HG02798 (cell line): Measurements from ENCODE around the gene TGFB1.
A peak's percentile ranks its signal among the peaks of the same experiment; 100 is the strongest.

ENCODE experiments used
- ATAC-seq: cut with Tn5 transposase; IDR thresholded peaks from one replicate; pipeline ENCODE4 v1.9.1; 2021; ENCODE audit warnings: mild to moderate bottlenecking; ENCODE audit not compliant: unreplicated experiment, poor library complexity

TGFB1 gene

DNA sequence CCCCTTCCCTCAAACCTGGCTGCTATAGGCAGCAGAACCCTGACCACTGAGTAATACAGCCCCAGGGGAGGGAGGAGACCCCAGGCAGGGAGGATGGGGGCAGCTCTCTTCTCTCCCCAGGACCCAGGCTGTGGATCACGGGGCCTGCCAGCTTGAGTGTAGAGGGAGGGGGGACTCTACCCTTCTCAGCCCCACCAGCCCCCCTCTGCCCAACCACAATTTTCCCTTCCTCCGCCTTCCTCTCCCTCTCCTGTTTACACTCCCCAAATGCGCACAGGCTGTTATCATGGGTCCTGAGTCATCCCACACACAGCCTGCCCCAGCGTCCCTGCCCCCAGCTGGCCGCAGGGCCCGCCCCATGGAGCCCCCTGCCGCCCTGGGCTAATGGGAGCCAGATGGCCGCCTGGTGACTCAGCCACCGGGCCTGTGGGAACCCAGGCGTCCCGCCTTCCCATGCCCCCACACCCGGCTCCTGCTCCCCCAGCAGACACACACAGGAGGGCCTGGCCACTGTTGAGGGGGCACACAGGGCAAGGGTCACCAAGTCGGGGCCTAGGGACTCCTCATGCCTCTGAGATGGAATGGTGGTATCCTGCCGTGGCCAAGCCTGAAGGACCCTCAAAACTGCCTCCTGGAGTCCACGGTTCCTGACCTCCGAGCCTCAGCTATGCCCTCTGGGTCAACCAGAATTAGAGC lies 30.1 kb downstream of the TGFB1 start:
- no peak for ATAC-seq

DNA sequence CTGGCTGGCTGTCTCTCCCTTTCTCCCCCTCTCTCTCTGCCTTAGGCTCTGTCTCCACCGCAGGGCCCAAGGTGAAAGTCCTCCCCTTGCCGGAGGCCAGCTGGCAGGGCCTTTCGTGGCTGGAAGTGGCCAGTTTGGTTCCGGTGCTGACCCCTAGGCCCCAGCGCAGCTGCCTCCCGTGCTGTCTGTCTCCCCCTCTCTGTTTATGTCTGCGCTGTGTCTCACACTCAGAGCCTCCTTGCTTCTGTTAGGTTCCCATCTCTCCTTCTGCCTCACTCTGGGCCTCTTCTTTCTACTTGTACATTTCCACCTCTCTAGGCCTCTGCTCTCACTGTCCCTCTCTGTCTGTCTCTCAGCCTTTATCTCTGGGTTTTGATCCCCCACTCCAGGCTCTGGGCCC lies 30.7 kb downstream of the TGFB1 start:
- ATAC-seq, result no peak

DNA sequence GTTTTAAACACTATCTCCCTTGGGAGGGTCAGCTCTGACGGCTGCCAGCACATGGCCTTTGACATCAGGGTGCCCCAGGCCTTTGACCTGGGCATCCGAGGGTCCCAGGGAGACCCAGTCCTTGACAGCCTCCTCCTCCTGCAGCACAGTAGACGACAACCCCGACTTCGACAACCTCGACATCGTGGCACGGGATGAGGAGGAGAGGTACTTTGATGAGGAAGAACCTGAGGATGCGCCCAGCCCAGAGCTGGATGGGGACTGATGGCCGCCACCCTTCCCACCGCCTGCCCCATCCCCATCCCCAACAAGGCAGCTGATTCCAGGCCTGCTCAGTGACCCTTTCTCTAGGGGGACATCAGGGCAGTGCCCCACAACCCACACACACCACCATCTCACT lies 31.3 kb downstream of the TGFB1 start:
- no peak for ATAC-seq

DNA sequence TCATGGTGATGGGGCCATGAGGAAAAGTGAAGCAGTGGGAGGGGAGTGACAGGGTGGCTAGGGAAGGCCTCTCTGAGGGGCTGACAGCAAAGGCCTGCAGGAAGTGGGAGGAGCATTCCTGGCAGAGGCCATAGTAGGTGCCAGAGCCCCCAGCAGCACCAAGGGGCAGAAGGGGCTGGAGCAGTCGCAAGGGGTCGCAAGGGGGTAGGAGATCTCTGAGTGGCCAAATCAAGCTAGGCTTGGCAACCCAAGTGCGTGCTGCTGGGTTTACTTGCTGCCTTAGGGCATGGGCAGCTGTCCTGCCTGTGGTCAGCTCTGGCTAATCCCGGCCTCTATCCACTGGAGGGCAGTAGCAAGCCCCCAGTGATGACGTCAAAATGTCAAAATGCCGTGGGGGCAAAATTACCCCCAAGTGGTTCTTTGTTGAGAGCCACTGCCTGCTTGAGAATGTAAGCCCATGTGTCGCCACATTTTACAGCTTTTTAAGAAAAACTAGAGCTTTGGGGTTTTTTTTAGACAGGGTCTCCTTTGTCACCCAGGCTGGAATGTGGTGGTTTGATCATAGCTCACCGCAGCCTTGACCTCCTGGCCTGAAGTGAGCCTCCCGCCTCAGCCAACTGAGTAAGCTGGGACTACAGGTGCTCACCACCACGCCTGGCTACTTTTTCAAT lies 32.0 kb downstream of the TGFB1 start:
- no peak for ATAC-seq

DNA sequence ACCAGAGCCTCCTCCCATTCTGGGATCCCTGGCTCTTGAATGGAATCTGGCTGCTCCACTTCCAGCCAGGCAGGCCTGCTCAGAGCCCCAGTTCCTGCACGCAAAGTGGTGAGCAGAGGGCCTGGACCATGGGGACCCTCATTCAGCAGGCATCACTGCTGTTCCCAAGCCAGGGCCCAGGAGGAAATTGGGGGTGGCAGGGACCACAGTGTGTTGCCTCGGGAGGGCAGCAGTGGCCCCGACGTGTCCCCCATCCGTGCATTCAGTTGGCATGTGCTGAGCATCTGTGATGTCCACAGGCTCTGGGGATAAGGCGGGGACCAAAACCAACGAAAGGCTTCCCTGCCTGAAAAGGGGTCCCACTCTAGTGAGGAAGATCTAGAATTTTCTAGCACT lies 32.5 kb downstream of the TGFB1 start:
- ATAC-seq, result no peak

DNA sequence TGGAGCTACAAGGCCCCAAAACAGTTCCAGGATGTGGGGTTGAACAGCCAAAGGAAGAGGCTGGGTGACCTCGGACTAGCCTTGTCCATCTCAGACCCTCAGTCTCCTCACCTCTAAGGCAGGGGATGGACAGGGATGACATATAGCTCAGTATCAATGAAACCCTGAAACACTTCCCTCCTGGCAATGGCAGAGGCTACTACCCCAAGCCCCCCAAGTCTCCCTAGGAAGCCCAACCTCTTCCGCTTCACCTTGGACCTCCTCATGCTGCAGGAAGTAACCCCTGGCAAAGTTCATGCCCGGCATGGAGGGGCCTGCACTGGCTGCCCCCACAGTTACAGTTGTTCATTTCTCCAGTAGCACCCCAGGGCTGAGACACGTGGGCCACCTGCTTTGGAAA lies 33.2 kb downstream of the TGFB1 start:
- ATAC-seq, result no peak

DNA sequence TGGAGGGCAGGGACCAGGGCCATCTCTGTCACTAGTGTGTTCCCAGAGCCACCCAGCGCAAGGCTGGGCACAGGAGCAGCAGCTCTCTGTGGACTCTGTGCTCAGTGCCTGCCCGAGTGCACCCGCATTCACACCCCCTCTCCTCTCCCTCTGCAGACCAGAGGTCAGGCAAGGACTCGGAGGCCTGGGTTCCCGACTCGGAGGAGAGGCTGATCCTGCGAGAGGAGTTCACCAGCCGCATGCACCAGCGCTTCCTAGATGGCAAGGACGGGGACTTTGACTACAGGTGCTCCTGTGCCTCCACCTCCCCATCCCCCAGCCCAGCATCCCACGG lies 33.6 kb downstream of the TGFB1 start:
- no peak for ATAC-seq

DNA sequence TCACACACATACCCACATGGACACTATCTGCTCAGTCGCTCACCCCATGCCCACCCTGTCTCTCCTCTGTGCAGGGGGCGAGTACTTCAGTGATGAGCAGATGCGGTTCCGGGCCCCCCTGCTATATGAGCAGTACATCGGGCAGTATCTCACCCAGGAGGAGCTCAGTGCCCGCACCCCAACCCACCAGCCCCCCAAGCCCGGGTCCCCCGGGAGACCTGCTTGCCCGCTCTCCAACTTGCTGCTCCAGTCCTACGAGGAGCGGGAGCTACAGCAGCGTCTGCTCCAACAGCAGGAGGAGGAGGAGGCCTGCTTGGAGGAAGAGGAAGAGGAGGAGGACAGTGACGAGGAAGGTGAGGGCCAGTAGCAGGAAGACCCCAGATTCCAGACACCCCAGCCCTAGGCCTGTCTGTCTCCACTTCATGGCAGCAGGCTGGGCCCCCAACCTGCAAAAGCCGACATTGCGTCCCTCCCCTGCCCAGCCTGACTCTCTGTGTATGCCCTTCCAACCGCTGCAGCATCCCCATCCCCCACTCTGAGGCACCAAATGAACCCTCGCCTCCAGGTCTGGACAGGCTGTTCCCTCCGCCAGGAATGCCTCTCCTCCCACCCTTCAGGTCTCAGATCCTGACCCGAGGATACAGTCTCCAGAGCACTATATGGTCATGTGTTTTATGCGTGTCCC lies 34.1 kb downstream of the TGFB1 start:
- no peak for ATAC-seq

DNA sequence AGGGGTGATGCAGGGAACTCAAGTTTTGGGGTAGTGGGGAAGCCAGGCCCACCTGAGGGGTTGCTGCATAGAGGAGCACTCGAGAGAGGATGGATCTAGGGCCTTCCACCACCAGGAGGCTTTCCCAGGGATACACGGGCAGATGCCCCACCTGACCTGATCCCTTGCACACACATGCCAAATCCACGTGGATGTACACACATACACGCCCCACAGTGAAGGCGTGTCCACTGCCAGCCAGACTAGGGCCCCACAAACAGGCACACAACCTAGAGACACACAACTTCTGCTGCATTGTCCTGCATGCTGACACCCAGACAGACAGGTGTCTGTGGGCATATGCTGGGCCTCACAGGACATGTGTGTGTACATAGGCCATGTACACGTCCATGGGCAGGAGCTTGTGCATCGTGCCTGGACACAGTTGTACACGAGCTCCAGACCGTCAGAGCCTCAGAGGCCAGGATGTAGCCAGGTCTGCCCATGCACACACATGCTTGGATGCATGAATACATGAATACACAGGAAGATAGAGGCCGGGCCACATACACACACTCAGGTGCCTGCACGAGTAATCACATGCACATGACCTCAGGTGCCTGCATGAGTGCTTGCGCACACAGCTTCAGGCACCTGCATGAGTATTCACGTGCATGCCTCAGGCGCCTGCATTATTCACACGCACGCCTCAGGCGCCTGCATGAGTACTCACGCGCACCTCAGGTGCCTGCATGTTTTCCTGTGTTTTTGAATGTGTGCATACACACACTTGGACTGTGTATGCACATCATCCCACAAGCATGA lies 34.8 kb downstream of the TGFB1 start:
- ATAC-seq, result no peak

DNA sequence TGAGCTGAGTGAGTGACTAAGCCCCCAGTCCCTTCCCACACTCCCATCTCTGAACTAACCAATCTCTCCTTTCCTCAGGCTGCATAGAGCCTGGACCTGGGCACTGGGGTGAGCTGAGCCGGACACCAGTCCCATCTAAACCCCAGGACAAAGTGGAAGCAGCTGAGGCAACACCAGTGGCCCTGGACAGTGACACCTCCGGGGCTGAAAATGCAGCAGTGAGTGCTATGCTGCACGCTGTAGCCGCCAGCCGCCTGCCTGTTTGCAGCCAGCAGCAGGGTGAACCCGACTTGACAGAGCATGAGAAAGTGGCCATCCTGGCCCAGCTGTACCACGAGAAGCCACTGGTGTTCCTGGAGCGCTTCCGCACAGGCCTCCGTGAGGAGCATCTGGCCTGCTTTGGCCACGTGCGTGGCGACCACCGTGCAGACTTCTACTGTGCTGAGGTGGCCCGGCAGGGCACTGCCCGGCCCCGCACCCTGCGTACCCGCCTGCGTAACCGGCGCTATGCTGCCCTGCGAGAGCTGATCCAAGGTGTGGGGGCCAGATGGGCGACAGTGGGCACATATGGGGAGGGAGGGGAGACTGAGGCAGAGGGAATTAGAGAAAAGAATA lies 37.3 kb downstream of the TGFB1 start:
- no peak for ATAC-seq

DNA sequence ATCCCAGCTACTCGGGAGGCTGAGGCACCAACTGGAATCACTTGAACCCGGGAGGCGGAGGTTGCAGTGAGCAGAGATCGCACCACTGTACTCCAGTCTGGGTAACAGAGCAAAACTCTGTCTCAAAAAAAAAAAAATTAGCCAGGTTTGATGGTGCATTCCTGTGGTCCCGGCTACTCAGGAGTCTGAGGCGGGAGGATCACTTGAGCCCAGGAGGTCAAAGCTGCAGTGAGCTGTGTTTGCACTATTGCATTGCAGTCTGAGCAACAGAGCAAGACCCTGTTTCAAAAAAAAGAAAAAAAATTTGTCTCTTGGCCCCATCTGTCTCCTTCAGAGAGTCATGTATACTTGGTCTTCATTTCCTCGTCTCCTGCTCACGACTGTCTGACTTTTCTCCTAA lies 42.1 kb downstream of the TGFB1 start:
- no peak for ATAC-seq

DNA sequence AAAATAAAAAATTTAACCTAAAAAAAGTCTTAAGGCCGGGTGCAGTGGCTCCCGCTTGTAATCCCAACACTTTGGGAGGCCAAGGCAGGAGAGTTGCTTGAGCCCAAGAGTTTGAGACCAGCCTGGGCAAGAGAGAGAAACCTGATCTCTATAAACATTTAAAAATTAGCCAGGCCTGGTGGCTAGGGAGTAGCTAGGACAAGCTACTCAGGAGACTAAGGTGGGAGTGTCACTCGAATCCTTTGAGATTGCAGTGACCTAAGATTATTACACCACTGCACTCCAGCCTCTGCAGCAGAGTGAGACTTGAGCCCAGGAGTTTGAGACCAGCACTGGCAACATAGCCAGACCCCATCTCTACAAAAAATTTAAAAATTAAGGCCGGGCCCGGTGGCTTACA lies 42.6 kb downstream of the TGFB1 start:
- no peak for ATAC-seq

DNA sequence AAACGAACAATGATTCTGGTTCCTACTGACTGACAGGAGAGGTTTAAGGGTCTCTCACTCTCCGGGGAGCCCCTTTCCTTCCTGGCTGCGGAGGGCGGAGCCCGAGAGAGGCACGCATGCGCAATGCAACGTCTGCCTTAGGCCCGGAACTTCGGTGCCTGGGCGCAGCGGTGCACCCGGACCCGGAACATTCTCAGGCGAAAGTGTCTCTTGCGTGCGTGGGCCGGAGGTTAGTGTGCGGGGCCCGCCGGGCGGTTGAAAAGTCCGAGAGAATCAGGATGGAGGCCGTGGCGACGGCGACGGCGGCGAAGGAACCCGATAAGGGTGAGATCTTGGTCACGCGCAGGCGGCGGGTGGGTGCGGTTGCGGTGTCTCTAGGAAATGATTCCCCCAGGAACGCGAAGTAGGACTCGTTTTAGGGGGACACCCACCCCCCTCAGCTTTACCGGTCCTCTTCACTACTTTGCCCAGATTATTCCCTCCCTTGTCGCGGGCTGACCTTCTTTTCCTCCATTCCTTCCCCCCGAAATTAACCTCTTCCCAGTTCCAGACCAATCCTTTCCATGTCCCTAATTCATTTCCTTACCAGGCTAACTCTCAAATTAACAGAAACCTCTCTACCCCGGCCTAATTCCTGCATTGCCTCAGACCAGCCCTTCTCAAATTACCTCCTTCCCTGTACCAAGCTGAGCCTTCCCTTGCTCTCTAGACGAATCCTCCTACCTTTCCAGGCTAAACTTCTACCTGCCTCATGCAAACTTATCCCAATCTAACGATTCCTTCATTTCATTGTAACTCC lies 43.5 kb downstream of the TGFB1 start, which contains the start of gene CCDC97:
CCDC97 (plus strand) TSS at position 140 of the 799 bp plus-strand sequence; CDS start at position 279, 139 bp downstream.
- ATAC-seq, result peak; percentile 84

DNA sequence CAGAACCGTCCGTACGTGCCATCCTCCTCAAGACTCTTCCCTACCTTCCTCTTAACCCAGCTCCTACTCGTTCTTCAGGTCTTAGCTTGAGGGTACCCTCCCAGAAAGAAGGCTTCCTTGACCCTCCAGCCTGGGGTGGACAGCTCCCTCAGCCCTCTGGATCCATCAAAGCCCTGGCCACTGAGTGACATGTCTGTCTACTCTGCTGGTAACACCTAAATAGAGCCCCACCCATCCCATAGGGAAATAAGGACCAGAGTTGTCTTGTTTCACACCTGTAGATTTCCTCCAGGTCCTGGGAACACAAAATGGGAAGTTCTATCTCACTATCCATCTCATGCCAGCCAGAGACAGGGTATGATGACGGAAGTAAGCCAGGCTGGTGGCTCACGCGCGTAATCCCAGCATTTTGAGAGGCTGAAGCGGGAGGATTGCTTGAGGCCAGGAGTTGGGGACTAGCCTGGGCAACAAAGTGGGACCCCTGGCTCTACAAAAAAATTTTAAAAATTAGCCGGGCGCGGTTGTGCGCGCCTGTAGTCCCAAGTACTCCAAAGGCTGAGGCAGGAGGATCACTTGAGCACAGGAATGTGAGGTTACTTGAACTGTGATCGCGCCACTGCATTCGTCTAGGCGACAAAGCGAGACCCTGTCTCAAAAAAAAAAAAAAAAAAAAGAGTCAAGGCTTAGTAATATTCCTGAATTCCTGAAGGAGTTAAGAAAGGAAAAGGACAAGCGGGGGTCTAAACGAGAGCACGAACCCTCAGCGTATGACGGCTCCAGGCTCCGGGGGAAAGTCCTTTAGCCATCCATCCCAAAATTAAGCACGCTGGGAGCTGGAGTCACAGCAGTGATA lies 44.3 kb downstream of the TGFB1 start:
- ATAC-seq, result peak; percentile 2

DNA sequence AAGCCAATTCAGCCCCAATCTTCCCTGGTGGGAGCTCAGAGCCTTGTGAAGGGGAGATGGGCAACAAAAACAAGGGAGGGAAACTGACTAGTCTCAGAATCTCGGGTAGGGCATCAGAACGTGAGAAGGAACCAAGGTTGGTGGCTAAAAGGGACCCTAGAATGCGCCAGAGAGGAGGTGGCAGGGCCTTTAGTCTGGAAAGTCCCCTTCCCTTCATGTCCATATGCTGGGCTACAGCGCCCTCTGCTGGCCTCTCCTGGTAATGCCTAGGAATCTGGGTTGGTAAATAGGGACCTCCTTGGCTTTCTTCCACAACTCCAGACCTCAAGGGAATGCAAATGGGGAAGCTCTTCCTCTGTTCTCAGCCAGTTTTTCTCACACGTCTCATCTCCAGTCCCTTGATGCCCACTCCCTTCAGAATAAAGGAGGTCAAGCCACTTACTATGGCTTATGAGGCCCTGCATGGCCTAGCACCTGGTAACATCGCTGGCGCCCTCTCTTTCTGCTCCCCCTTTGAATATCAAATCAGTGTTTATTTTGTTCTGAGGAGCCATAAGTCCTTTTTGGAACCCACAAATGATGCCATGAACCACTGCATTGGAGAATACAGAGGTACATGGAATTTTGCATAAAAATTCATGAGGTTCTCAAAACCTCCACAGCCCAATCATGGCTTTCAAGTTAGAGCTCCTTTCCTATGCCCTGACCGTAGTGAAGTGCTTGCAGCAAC lies 45.1 kb downstream of the TGFB1 start:
- peak; percentile 41 for ATAC-seq

DNA sequence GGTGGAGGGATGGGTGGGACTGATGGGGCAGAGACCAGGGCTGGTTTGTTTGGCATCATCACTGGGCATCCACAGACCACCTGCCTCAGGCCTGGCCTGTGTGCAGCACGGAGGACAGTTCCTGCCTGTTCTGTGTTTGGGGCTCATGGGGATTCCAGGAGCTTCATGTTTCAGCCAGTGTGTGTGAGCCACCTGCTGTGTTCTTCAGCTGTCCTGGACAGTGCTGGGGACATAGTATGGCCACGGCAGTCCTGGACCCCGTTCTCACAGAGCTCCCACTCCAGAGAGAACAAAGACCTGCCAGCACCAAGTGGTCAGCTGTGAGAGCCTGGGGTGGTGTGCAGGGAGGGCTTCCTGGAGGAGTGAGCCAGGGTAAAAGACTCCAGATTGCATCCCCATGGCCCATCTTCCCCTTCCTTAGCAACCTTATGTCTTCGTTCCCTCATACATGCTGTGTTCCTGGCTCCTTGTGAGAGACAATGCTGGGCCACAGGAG lies 45.7 kb downstream of the TGFB1 start:
- ATAC-seq, result no peak

DNA sequence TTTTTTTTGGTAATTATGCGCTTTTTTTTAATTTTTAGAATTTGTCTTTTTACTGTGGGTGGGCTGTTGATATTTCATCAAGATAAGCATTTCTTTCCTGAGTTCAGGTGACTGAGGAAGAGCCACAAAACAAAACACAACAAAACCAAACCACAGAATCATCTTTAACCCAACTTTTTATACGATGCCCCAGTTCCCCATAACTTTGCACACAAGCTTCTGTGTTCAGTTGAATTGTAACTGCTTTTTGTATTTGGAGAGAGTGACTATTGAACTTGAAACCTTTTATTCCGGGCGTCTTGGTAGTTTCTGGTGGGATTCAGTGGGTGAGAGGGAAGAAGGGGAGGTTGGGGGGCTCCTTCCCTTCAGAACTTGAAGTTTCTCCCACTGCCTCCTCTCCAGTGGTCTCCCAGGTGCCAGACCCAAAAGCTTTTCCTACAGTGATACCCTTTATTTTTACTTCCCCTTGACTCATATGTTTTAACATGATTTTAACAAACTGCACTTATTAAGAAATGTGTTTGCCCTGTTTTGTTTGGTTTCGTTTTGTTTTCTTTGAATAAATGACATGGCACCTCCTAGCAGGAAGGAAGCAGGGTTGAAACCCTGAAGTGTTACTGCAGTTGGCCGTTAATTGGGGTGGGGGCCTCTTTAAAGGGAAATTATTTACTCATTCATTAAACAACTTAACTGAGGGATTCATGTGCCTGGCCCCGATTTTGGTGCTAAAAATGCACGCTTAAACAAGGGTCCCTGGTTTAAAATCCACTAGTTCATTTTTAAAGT lies 46.4 kb downstream of the TGFB1 start:
- no peak for ATAC-seq
